ENCODE data around the gene PDXK. TPM values are rescaled to one million over a fixed set of nuclear protein-coding genes. Genes with fewer than 3 reads are reported as not detected.

Gene PDXK
- total and polyA plus RNA-seq, 2 of the 8 experiments (the other 6 are each of a cell fraction or from before 2014, with no cell fraction given) = 78.0 to 112 TPM

- TF ChIP-seq CHD7 (IDR thresholded peaks at IDR 0.05; ENCODE audit: insufficient replicate concordance, low read length) = no peak
- no peak for TF ChIP-seq KDM1A (IDR thresholded peaks at IDR 0.05; ENCODE audit: borderline replicate concordance, low read length)
- no peak for TF ChIP-seq POLR2A (IDR thresholded peaks at IDR 0.05; ENCODE audit: control extremely low read depth in 1 of 2, low read depth in 2 of 2, low read length in 2 of 2)
- TF ChIP-seq KDM4A (IDR thresholded peaks at IDR 0.05; ENCODE audit: low read depth, low read length, severe bottlenecking) = no peak
Observed at GRCh38 chr21:43717166-43717853, 1.6 kb upstream of the PDXK start (continued).

Measured in H1 (cell line).